K562 (cell line): ENCODE data around the gene KLHL29. TPM values are rescaled to one million over a fixed set of nuclear protein-coding genes. Genes with fewer than 3 reads are reported as not detected.
A peak's percentile ranks its signal among the peaks of the same experiment; 100 is the strongest.

Experiments
- ATAC-seq: fragments of 200-7000 bp; cut with Tn5 transposase; 3 replicates; pipeline ENCODE4 v1.9.1; 2020; ENCODE audit warnings: moderate library complexity
- BruUV-seq: library from RNA; stranded (reverse); fragments of 400-500 nt; replicated peaks from 2 replicates; lab custom pipeline; 2021; lab: Mats Ljungman, UMichigan
- CTCF ChIA-PET: fragments of 300-600 bp; formaldehyde crosslinking; extraction: SDS; loops from one replicate; lab custom pipeline; 2021; ENCODE audit warnings: low intra/inter-chr PET ratio; lab: Yijun Ruan, JAX
- POLR2A ChIA-PET: fragments of 300-600, 350-650 bp; sonication (Branson Sonifier 250); formaldehyde crosslinking; extraction: SDS; loops from one replicate; lab custom pipeline; 2021; ENCODE audit warnings: antibody characterized with exemption, inconsistent platforms; lab: Yijun Ruan, JAX
- DNase-seq, 4 experiments: peaks; one replicate each; pipeline versions ENCODE4 v3.0.0 to v3.0.0-alpha.2; 2011 to 2018; ENCODE audit warnings: low spot score in 3 of 4, mixed read lengths in 3 of 4; ENCODE audit errors: extremely low read depth in 1 of 4
- FAIRE-seq: peaks from 2 replicates; lab custom pipeline; 2011; peaks lifted over from hg19 to GRCh38; lab: Jason Lieb, UNC
- H2AFZ ChIP-seq: 2 replicates; pipeline ENCODE4 v1.6.0; 2011; ENCODE audit warnings: low read depth, low read length, control low read depth, inconsistent platforms
- H3K27ac ChIP-seq: fragments of 200-600 bp; 3 replicates; pipeline ENCODE4 v1.8.0; 2011; ENCODE audit warnings: low read depth, mild to moderate bottlenecking, control low read depth, inconsistent platforms, low read length, moderate library complexity, mixed read lengths; ENCODE audit errors: extremely low read depth
- H3K27me3 ChIP-seq, 2 experiments: fragments of 300-600 bp in 1 of 2; 2 replicates in 1 of 2; 3 replicates in 1 of 2; pipeline versions ENCODE4 v1.6.0 to v1.8.0; 2011; ENCODE audit warnings: inconsistent platforms in 2 of 2, low read length in 2 of 2, mild to moderate bottlenecking in 1 of 2, mixed read lengths in 1 of 2, moderate library complexity in 1 of 2; ENCODE audit not compliant: control insufficient read depth in 2 of 2, insufficient read depth in 2 of 2
- H3K36me3 ChIP-seq: fragments of 300-600 bp; 3 replicates; pipeline ENCODE4 v1.8.0; 2011; ENCODE audit warnings: mild to moderate bottlenecking, low read length, inconsistent platforms; ENCODE audit not compliant: control insufficient read depth, insufficient read depth
- H3K4me1 ChIP-seq, 2 experiments: fragments of 200-600 bp in 1 of 2; replicated peaks in 1 of 2; 2 replicates in 1 of 2; 3 replicates in 1 of 2; pipeline versions ENCODE4 v1.5.1 to v1.8.0; 2011; ENCODE audit warnings: inconsistent platforms in 2 of 2, low read length in 2 of 2, mild to moderate bottlenecking in 1 of 2, mixed read lengths in 1 of 2, moderate library complexity in 1 of 2; ENCODE audit not compliant: control insufficient read depth in 2 of 2, insufficient read depth in 2 of 2
- H3K4me2 ChIP-seq: 2 replicates; pipeline ENCODE4 v1.6.1; 2011; ENCODE audit warnings: low read length, control low read depth, inconsistent platforms, mixed read lengths; ENCODE audit not compliant: insufficient read depth
- H3K4me3 ChIP-seq: fragments of 200-600 bp; sonication (generic), shearing (Covaris generic); 2 replicates; pipeline ENCODE4 v1.5.1; 2016; ENCODE audit warnings: control low read depth, inconsistent platforms
- H3K79me2 ChIP-seq: fragments of 200-600 bp; 3 replicates; pipeline ENCODE4 v1.8.0; 2011; ENCODE audit warnings: low read length, inconsistent platforms; ENCODE audit not compliant: control insufficient read depth, insufficient read depth
- H3K9ac ChIP-seq, 2 experiments: 2 replicates each; pipeline versions ENCODE4 v1.6.0 to v1.6.1; 2011; ENCODE audit warnings: low read depth in 2 of 2, low read length in 2 of 2, control low read depth in 1 of 2, inconsistent platforms in 1 of 2, mild to moderate bottlenecking in 1 of 2, mixed read lengths in 1 of 2; ENCODE audit not compliant: insufficient read depth in 1 of 2
- H3K9me1 ChIP-seq: one replicate; pipeline ENCODE4 v1.6.0; 2011; ENCODE audit warnings: inconsistent platforms, mild to moderate bottlenecking, low read length, moderate library complexity; ENCODE audit not compliant: control insufficient read depth, insufficient read depth
- H3K9me3 ChIP-seq: replicated peaks from 2 replicates; pipeline ENCODE4 v1.5.1; 2011; ENCODE audit warnings: low read depth, low read length, inconsistent platforms; ENCODE audit not compliant: control insufficient read depth, insufficient read depth
- H4K20me1 ChIP-seq: replicated peaks from 2 replicates; pipeline ENCODE4 v1.6.1; 2011; ENCODE audit warnings: low read length, inconsistent platforms, mixed read lengths; ENCODE audit not compliant: control insufficient read depth, insufficient read depth
- HDGF ChIP-seq: fragments of 450-650 bp; IDR thresholded peaks from 2 replicates; pipeline ENCODE4 v1.6.1; 2016
- KDM2B ChIP-seq: fragments of 250-450 bp; sonication (Bioruptor Pico); IDR thresholded peaks from 2 replicates; pipeline ENCODE4 v1.8.0; 2021; ENCODE audit warnings: mild to moderate bottlenecking, moderate library complexity
- KDM4B ChIP-seq, 2 experiments: fragments of 450-650 bp in 1 of 2; sonication (generic) in 1 of 2; IDR thresholded peaks; 2 replicates each; pipeline ENCODE4 v1.6.1; 2016 to 2017; ENCODE audit warnings: borderline replicate concordance in 2 of 2, antibody characterized with exemption in 1 of 2, low read depth in 1 of 2, mild to moderate bottlenecking in 1 of 2
- TEAD4 ChIP-seq, 2 experiments: sonication (generic) in 1 of 2; formaldehyde crosslinking in 1 of 2; IDR thresholded peaks; 2 replicates each; pipeline versions ENCODE4 v1.6.1 to v1.8.0; 2012 to 2022; ENCODE audit warnings: borderline replicate concordance in 1 of 2, inconsistent platforms in 1 of 2, low read length in 1 of 2, mild to moderate bottlenecking in 1 of 2, missing genetic modification reagents in 1 of 2
- ZNF551 ChIP-seq: fragments of 250-450 bp; sonication (Bioruptor Pico); IDR thresholded peaks from 2 replicates; pipeline ENCODE4 v1.5.0; 2021; ENCODE audit warnings: mild to moderate bottlenecking, moderate library complexity
- WGBS: fragments of 100-300 bp; shearing (Covaris generic); methylation state at CpG from one replicate; pipeline ENCODE4 v1.1.6; 2016; ENCODE audit warnings: low coverage, mixed read lengths; ENCODE audit not compliant: insufficient coverage; ENCODE audit errors: missing lambda C conversion rate; 5-methylcytosine and 5-hydroxymethylcytosine counted together
- in situ Hi-C: fragments of 300-500 bp; cut with MboI; formaldehyde crosslinking; loops from 4 replicates; pipeline ENCODE4 v1.15.0; 2018; ENCODE audit warnings: inconsistent platforms, mixed read lengths
- intact Hi-C: fragments of 100-400 bp; cut with micrococcal nuclease; formaldehyde crosslinking; loops from 2 replicates; pipeline ENCODE4 v1.14.2; 2022
- polyA plus RNA-seq, 8 experiments: library from polyadenylated mRNA; depleted of rRNA in 4 of 8; stranded (reverse) in 5 of 8; unstranded in 3 of 8; fragments of >200 nt; fragmentation: Nextera tagmentation in 2 of 8; fragmentation: Illumina TruSeq in 1 of 8; extraction: Ambion mirVana in 2 of 8; extraction: Trizol in 1 of 8; gene quantifications; 2 replicates each; pipeline versions ENCODE4 v1.2.1 to v1.2.3, GENCODE V29; 2011 to 2014; ENCODE audit warnings: inconsistent platforms in 1 of 8, missing spikeins in 1 of 8
- total RNA-seq, 7 experiments: library from RNA; depleted of rRNA in 6 of 7; stranded (reverse); fragments of >200 nt in 6 of 7; fragmentation: Illumina TruSeq in 2 of 7; extraction: Trizol in 2 of 7; gene quantifications; 2 replicates each; pipeline versions ENCODE4 v1.2.1 to v1.2.3, GENCODE V29; 2011 to 2021; ENCODE audit warnings: low replicate concordance in 1 of 7

Gene KLHL29
- total and polyA plus RNA-seq, 9 of the 15 experiments (the other 6 are each of a cell fraction or from before 2014, with no cell fraction given): 0.03 to 0.31 (median 0.08) TPM; not detected in 1

DNA sequence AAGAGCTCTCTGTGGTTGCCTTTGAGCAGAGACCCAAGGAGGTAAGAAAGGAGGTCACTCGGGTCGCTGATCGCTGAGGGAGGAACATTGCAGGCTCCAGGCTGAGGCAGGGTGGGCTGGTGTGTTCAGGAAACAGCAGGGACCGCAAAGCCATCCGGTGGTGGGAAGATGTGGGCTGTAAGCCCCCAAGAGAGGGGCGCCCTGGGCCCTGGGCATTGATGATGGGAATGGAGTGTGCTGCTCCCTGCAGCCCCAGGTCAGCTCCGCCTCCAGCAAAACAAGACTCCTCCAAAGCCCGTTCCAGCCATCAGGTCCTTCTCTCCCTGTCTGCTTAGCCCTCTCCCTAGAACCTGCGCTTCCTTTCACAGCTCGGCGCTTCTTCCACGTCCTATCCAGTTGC, 229.7 kb downstream of the KLHL29 start (continued):
- TF ChIP-seq KDM4B (IDR thresholded peaks at IDR 0.05; ENCODE audit: borderline replicate concordance in 2 of 2, low read depth in 1 of 2) (no peak), HDGF (no peak), TEAD4 (IDR thresholded peaks at IDR 0.05; ENCODE audit: low read length) (no peak), TEAD4 (CRISPR knock-in tag; IDR thresholded peaks at IDR 0.05; ENCODE audit: borderline replicate concordance) (no peak), ZNF551 (CRISPR knock-in tag) (no peak)

DNA sequence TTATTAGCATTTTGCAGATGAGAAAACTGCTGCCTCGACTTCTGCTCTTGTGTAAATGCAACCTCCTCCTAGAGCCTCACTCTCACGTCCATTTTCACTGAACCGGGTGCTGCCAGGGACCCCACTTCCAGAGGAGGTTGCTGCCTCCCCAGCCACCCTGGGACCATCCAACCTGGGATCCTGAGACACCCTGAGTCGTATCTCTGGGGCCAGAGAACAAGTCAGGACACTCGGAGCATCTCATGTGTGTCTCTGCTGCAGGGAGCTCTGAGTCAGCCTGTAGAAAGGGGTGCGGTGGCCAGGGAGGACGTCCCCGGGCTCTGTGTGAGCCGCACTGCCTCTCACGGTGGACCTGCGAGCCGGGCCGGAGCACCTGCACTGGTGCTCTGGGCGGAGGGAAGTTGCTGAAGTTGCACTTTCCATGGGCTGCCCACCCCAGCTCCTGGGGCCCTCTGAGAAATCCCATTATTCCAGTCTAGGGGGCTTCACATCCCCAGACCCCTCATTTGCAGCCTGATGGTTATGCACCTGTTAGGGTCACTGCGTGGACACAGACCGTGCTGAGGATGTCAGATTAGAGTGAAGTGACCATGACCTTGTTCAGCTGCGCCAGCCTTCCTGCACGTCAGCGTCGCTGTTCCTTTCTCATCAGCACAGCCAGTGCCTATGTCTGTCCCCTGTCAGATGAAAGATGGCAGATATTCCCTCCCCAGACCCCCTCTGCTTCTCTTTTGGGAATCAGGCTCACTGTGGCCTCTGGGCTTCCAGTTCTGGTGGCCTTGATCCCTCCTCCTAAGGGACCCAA, 230.4 kb downstream of the KLHL29 start:
- no peak for TF ChIP-seq KDM2B (CRISPR knock-in tag)
- TF ChIP-seq, all 486 proteins: peak for 0
- in situ Hi-C loops (no loop called here), intact Hi-C loops (no loop called here)
- BruUV-seq: no TSS peak
- no peaks in the 10 kb centered on the region for H3K9me1 ChIP-seq
- no peak overlapping the region for H2AFZ ChIP-seq
- no peak for FAIRE-seq
- no peak overlapping the region for H3K9ac ChIP-seq
- no peaks in the 10 kb centered on the region for H3K79me2 ChIP-seq
- H3K4me1 ChIP-seq: no peaks in the 10 kb centered on the region
- 2% methylated on average over 20 of the region's 20 CpGs for WGBS
- peak; percentile 35 for ATAC-seq
- no peaks in the 10 kb centered on the region for H3K9me3 ChIP-seq
- H3K27ac ChIP-seq: no peak overlapping the region
- ChIA-PET CTCF (no interaction called here), POLR2A (interaction anchor here (0.7 kb wide), 1 partner anchor 456 kb away, joined by 3 read pairs; no protein-coding TSS in a partner anchor)
- H3K27me3 ChIP-seq: peaks cover 37 to 66% of the 10 kb centered on the region in 2 experiments
- H3K4me3 ChIP-seq: no peak overlapping the region
- peaks cover 4% of the 10 kb centered on the region; the same call in 1 of the 2 replicates for H4K20me1 ChIP-seq
- no peak overlapping the region for H3K4me2 ChIP-seq
- no peak for DNase-seq
- no peaks in the 10 kb centered on the region for H3K36me3 ChIP-seq
